T-cell (primary cell): Measurements from ENCODE around the gene EOLA1. TPM values are rescaled to one million over a fixed set of nuclear protein-coding genes. Genes with fewer than 3 reads are reported as not detected.

ENCODE experiments used
- ATAC-seq, 4 experiments: fragments of 200-7000 bp in 3 of 4; fragments of 150-1000 bp in 1 of 4; cut with Tn5 transposase; replicated peaks in 1 of 4; 1 replicate in 3 of 4; 2 replicates in 1 of 4; pipeline ENCODE4 v1.10.0; 2021; ENCODE audit warnings: moderate library complexity in 3 of 4, mild to moderate bottlenecking in 2 of 4, moderate number of reproducible peaks in 1 of 4
- CTCF ChIA-PET, 2 donors: fragments of 300-600 bp; sonication (Branson Sonifier 250); formaldehyde crosslinking; loops; one replicate each; lab custom pipeline; 2022; ENCODE audit warnings: antibody characterized with exemption in 2 of 2; lab: Charles Lee
- POLR2A ChIA-PET, 2 donors: fragments of 300-600 bp; sonication (Branson Sonifier 250); formaldehyde crosslinking; loops; one replicate each; lab custom pipeline; 2022; ENCODE audit warnings: antibody characterized with exemption in 2 of 2; lab: Charles Lee
- DNase-seq, 35 experiments: peaks; one replicate each; pipeline versions ENCODE4 v3.0.0 to v3.0.0-alpha.2; 2013 to 2023
- H3K27ac ChIP-seq: one replicate; pipeline ENCODE4 v1.5.1; 2013; ENCODE audit warnings: low read length
- H3K27me3 ChIP-seq, 2 experiments: replicated peaks in 1 of 2; 1 replicate in 1 of 2; 2 replicates in 1 of 2; pipeline versions ENCODE4 v1.6.1 to v1.7.0; 2013; ENCODE audit warnings: low read length in 1 of 2, mixed read lengths in 1 of 2; ENCODE audit not compliant: control insufficient read depth in 2 of 2, insufficient read depth in 2 of 2; ENCODE audit errors: extremely low read depth in 1 of 2
- H3K36me3 ChIP-seq, 2 donors: 1 replicate in 1 of 2; 2 replicates in 1 of 2; pipeline versions ENCODE4 v1.6.1 to v1.7.0; 2013; ENCODE audit warnings: low read length in 1 of 2; ENCODE audit not compliant: control insufficient read depth in 2 of 2, insufficient read depth in 1 of 2; ENCODE audit errors: extremely low read depth in 1 of 2
- H3K4me1 ChIP-seq, 2 experiments: 1 replicate in 1 of 2; 2 replicates in 1 of 2; pipeline versions ENCODE4 v1.6.1 to v1.7.0; 2013; ENCODE audit warnings: low read length in 2 of 2, mixed read lengths in 1 of 2; ENCODE audit not compliant: insufficient read depth in 2 of 2, control insufficient read depth in 1 of 2; ENCODE audit errors: extremely low read depth in 1 of 2
- H3K4me3 ChIP-seq, 2 donors: 1 replicate in 1 of 2; 2 replicates in 1 of 2; pipeline versions ENCODE4 v1.5.1 to v1.7.0; 2013; ENCODE audit warnings: mild to moderate bottlenecking in 2 of 2, low read length in 1 of 2, moderate library complexity in 1 of 2; ENCODE audit not compliant: control insufficient read depth in 1 of 2; ENCODE audit errors: extremely low read depth in 1 of 2
- H3K9me3 ChIP-seq: 2 replicates; pipeline ENCODE4 v1.7.0; 2013
- H3K27ac Mint-ChIP-seq, 2 donors: one replicate each; pipeline ENCODE4 v1.8.0; 2020 to 2021; ENCODE audit warnings: mild to moderate bottlenecking in 2 of 2, mixed read lengths in 2 of 2
- H3K27me3 Mint-ChIP-seq, 2 donors: one replicate each; pipeline ENCODE4 v1.8.0; 2021 to 2022; ENCODE audit warnings: mixed read lengths in 2 of 2
- H3K36me3 Mint-ChIP-seq: one replicate; pipeline ENCODE4 v1.8.0; 2021; ENCODE audit warnings: mixed read lengths
- H3K4me1 Mint-ChIP-seq, 3 donors: one replicate each; pipeline ENCODE4 v1.8.0; 2020 to 2022; ENCODE audit warnings: mixed read lengths in 3 of 3, mild to moderate bottlenecking in 1 of 3
- H3K4me3 Mint-ChIP-seq, 3 donors: one replicate each; pipeline ENCODE4 v1.8.0; 2020 to 2022; ENCODE audit warnings: mild to moderate bottlenecking in 3 of 3, mixed read lengths in 3 of 3, moderate library complexity in 3 of 3
- H3K9me3 Mint-ChIP-seq, 3 donors: one replicate each; pipeline ENCODE4 v1.8.0; 2020 to 2022; ENCODE audit warnings: mixed read lengths in 3 of 3
- WGBS: methylation state at CpG from one replicate; pipeline ENCODE4 v1.1.5; 2013; ENCODE audit warnings: missing lambda C conversion rate; ENCODE audit not compliant: insufficient coverage; 5-methylcytosine and 5-hydroxymethylcytosine counted together
- total RNA-seq, 35 experiments: library from RNA in 6 of 35; stranded (reverse) in 6 of 35; fragments of 120-200 nt in 1 of 35; gene quantifications; one replicate each; pipeline versions ENCODE4 v1.2.1 to v1.2.4 and lab custom pipeline; 2013 to 2026

Gene EOLA1
- total RNA-seq, 5 donors from 2014 or later (not counting 1 experiment from before 2014, with no cell fraction given), result 24.1 to 79.0 (median 39.4) TPM

DNA sequence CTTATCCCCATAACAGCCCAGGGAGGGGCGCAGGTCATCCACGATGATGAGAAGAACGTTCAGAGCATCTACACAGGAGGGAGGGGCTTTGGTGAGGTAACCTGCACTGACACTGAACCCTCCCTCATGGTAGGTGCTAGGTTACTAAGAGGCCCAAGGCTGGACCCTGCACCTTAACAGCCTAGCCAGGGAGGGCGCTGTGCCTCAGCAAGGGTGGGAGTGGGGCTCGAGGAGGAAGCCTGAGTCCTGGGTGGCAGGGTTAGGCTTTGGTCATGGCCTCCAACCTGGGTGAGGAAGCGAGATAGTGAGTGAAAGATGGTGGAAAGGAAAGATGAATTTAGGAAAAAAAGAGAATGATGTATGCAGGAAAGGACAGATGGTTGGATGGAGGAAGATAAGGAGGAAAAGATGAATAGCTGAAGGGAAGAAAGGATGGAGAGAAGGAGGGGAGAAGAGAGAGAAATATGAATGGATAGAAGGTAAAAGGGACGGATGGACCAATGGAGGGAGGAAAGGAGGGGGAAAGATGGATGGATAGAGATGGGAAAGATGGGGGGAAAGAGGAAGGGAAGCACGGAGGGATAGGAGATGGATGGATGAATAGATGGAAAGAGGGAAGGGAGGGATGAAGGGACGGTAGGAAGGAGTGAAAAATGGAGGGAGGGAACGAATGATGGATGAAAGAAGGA, 36.4 kb upstream of the EOLA1 start:
- POLR2A ChIA-PET, result interaction anchor here (0.6 to 7.5 kb wide), 8 partner anchors 10 to 1370 kb away, joined by 3 to 111 read pairs (median 4); partner anchors contain the start of gene EOLA1 (in 1 of the 2)

DNA sequence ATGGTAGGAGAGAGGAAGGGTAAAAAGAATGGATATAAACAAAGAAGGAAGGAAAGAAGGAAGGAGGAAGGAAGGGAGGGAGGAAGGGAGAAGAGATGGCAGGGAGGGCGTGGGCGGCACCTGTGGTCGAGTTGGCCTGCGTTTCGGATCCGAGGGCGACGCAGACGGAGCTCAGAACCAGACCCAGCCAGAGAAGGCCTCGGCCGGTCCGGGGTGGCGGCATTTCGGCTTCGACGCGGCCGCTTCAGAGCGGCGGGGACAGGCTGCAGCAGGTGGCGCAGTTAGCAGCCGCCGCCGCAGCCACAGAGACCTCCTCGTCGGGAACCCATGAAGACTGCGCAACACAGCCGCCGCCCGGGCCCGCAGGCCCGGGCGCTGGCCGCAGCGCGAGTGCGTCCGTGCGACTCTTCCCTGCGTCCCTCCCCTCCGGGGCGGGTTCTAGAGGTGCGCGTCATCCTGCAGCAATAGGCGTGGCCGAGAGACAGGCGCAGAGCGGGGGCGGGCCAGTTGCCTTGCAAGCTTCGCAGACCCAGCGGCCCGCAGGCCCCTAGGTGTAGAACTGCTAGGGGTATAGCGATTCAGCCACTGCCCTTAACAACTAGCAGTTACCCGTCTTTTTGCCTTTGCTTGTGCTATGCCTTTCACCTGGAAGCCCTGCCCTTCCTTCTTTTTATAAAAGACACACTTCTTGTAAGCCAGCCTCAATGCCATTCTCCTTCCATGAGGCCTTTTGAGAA, 35.7 kb upstream of the EOLA1 start, which contains the start of gene IDS:
TSS of gene IDS (minus strand) at position 392 of the 737 bp plus-strand sequence. CDS start at position 223, 169 bp downstream.
- POLR2A ChIA-PET, result interaction anchor here (0.6 to 7.5 kb wide), 8 partner anchors 11 to 435 kb away, joined by 3 to 111 read pairs (median 5); partner anchors contain the start of gene EOLA1 (in 1 of the 2)
- 0% methylated on average over 32 of the region's 54 CpGs for WGBS
- Histone ChIP-seq H3K4me1 (peaks cover 2 to 35% of the 10 kb centered on the region in 2 experiments), H3K27ac (peak within 1 kb of the TSS; percentile 98), H3K36me3 (peaks cover 4 to 25% of the 10 kb centered on the region in 2 donors), H3K27me3 (peaks cover 0 to 6% of the 10 kb centered on the region in 2 experiments), H3K9me3 (no peaks in the 10 kb centered on the region), H3K4me3 (peak within 1 kb of the TSS; percentile 46 to 91)
- peak; percentile 62 to 90 (median 82) for DNase-seq
- H3K9me3 Mint-ChIP-seq, result no peaks in the 10 kb centered on the region
- H3K27ac Mint-ChIP-seq, result peak within 1 kb of the TSS; percentile 88 to 95
- CTCF ChIA-PET, result interaction anchor here (0.6 to 2.6 kb wide), 5 partner anchors 16 to 434 kb away, joined by 3 to 20 read pairs (median 4); partner anchors contain the start of gene EOLA1 (in 1 of the 2)
- H3K4me3 Mint-ChIP-seq, result peak within 1 kb of the TSS; percentile 79 to 96 (median 88)
- H3K36me3 Mint-ChIP-seq, result peaks cover 6% of the 10 kb centered on the region
- peaks cover 24 to 40% (median 31%) of the 10 kb centered on the region in 3 donors for H3K4me1 Mint-ChIP-seq
- ATAC-seq, result peak; percentile 79 to 83 (median 80)
- peaks cover 0 to 14% of the 10 kb centered on the region in 2 donors for H3K27me3 Mint-ChIP-seq

More for the DNA sequence above, 36.4 kb upstream of the EOLA1 start:
- peak overlapping the region; percentile 79 to 96 (median 88) for H3K4me3 Mint-ChIP-seq
- DNase-seq, result peak; percentile 12 to 76 (median 61)
- H3K9me3 Mint-ChIP-seq, result no peaks in the 10 kb centered on the region
- H3K4me3 ChIP-seq, result peak overlapping the region; percentile 46 to 91
- H3K9me3 ChIP-seq, result no peaks in the 10 kb centered on the region
- peak overlapping the region; percentile 88 to 95 for H3K27ac Mint-ChIP-seq
- peaks cover 0 to under 1% of the 10 kb centered on the region in 2 experiments for H3K27me3 ChIP-seq
- 22% methylated on average over 5 of the region's 10 CpGs for WGBS
- peaks cover 0 to 13% of the 10 kb centered on the region in 2 donors for H3K27me3 Mint-ChIP-seq
- peaks cover 27 to 39% (median 35%) of the 10 kb centered on the region in 3 donors for H3K4me1 Mint-ChIP-seq
- H3K27ac ChIP-seq, result peak overlapping the region; percentile 98
- peaks cover 10% of the 10 kb centered on the region for H3K36me3 Mint-ChIP-seq
- peak; percentile 31 to 56 (median 39) for ATAC-seq
- H3K36me3 ChIP-seq, result peaks cover 4 to 32% of the 10 kb centered on the region in 2 donors
- CTCF ChIA-PET, result interaction anchor here (0.6 to 2.6 kb wide), 5 partner anchors 8 to 753 kb away, joined by 3 to 20 read pairs (median 4); partner anchors contain the start of gene EOLA1 (in 1 of the 2)
- H3K4me1 ChIP-seq, result peaks cover 2 to 35% of the 10 kb centered on the region in 2 experiments

GRCh38 chrX:149505671-149506070, 35.1 kb upstream of the EOLA1 start:
- Histone ChIP-seq H3K36me3 (peaks cover 4 to 19% of the 10 kb centered on the region in 2 donors), H3K27me3 (peaks cover 0 to 6% of the 10 kb centered on the region in 2 experiments), H3K4me3 (peak overlapping the region; percentile 46 to 91), H3K9me3 (no peaks in the 10 kb centered on the region), H3K4me1 (peaks cover 2 to 35% of the 10 kb centered on the region in 2 experiments), H3K27ac (peak overlapping the region; percentile 98)
- Mint-ChIP-seq H3K27me3 (peaks cover 0 to 17% of the 10 kb centered on the region in 2 donors), H3K36me3 (no peaks in the 10 kb centered on the region), H3K27ac (peak overlapping the region; percentile 88 to 95), H3K9me3 (no peaks in the 10 kb centered on the region), H3K4me3 (peak overlapping the region; percentile 79 to 96 (median 88)), H3K4me1 (peaks cover 18 to 39% (median 27%) of the 10 kb centered on the region in 3 donors)
- no peak for DNase-seq
- no CpG with 5 or more reads among the region's 9 CpGs for WGBS
- ChIA-PET POLR2A (interaction anchor here (0.6 to 7.5 kb wide), 6 partner anchors 12 to 435 kb away, joined by 3 to 111 read pairs (median 6); partner anchors contain the start of gene EOLA1 (in 1 of the 2)), CTCF (interaction anchor here (0.6 to 2.6 kb wide), 4 partner anchors 16 to 103 kb away, joined by 3 to 20 read pairs (median 4); partner anchors contain the start of gene EOLA1 (in 1 of the 2))
- no peak for ATAC-seq

- H3K9me3 Mint-ChIP-seq, result no peaks in the 10 kb centered on the region
- no peak for DNase-seq
- H3K27me3 ChIP-seq, result peaks cover 0 to 6% of the 10 kb centered on the region in 2 experiments
- ChIA-PET CTCF (interaction anchor here (0.6 to 1.5 kb wide), 2 partner anchors 20 to 1006 kb away, joined by 3 to 6 read pairs; no protein-coding TSS in a partner anchor), POLR2A (interaction anchor here in 1 of 2 donors (0.6 kb wide), 1 partner anchor 144 kb away, joined by 4 read pairs; no protein-coding TSS in a partner anchor)
- H3K27ac Mint-ChIP-seq, result peak overlapping the region in 1 of 2 donors; percentile 88
- ATAC-seq, result no peak
- H3K4me1 ChIP-seq, result peaks cover 2 to 34% of the 10 kb centered on the region in 2 experiments
- WGBS, result no CpG with 5 or more reads among the region's 2 CpGs
- H3K27me3 Mint-ChIP-seq, result peaks cover 0 to 17% of the 10 kb centered on the region in 2 donors
- peaks cover 2 to 13% of the 10 kb centered on the region in 2 donors for H3K36me3 ChIP-seq
- H3K9me3 ChIP-seq, result no peaks in the 10 kb centered on the region
- no peak overlapping the region for H3K4me3 ChIP-seq
- H3K36me3 Mint-ChIP-seq, result no peaks in the 10 kb centered on the region
- peaks cover 16 to 32% (median 24%) of the 10 kb centered on the region in 3 donors for H3K4me1 Mint-ChIP-seq
- peak overlapping the region in 1 of 3 donors; percentile 88 for H3K4me3 Mint-ChIP-seq
- peak overlapping the region; percentile 98 for H3K27ac ChIP-seq
These were observed 34.5 kb upstream of the EOLA1 start for GRCh38 chrX:149506349-149506748.

GRCh38 chrX:149508467-149508866, 32.3 kb upstream of the EOLA1 start:
- DNase-seq, result no peak
- H3K9me3 ChIP-seq, result no peaks in the 10 kb centered on the region
- no peak for ATAC-seq
- H3K36me3 Mint-ChIP-seq, result no peaks in the 10 kb centered on the region
- ChIA-PET POLR2A (no interaction called here), CTCF (no interaction called here)
- peaks cover 0 to 20% of the 10 kb centered on the region in 2 donors for H3K27me3 Mint-ChIP-seq
- peaks cover 4 to 32% of the 10 kb centered on the region in 2 experiments for H3K4me1 ChIP-seq
- H3K4me3 ChIP-seq, result no peak overlapping the region
- H3K27ac Mint-ChIP-seq, result no peak overlapping the region
- H3K4me3 Mint-ChIP-seq, result no peak overlapping the region
- peaks cover 9 to 23% (median 19%) of the 10 kb centered on the region in 3 donors for H3K4me1 Mint-ChIP-seq
- no peaks in the 10 kb centered on the region for H3K36me3 ChIP-seq
- no peak overlapping the region for H3K27ac ChIP-seq
- H3K27me3 ChIP-seq, result peaks cover 0 to 6% of the 10 kb centered on the region in 2 experiments
- WGBS, result no CpG with 5 or more reads among the region's 1 CpG
- H3K9me3 Mint-ChIP-seq, result no peaks in the 10 kb centered on the region
